Fibroblast of skin of scalp (primary cell): ENCODE measurements around the gene CDK5RAP3.
"Not testable (repeated sequence)": the region's sequence is repeated elsewhere in the genome, so short reads cannot be mapped to it uniquely, and the experiment has no call there.

Experiments used
- DNase-seq: peaks from one replicate; pipeline ENCODE4 v3.0.0-alpha.2; 2013

Gene CDK5RAP3

GRCh38 chr17:48001197-48001596 lies 30.3 kb downstream of the CDK5RAP3 start:
- no peak for DNase-seq

GRCh38 chr17:48001657-48002056 lies 30.7 kb downstream of the CDK5RAP3 start:
- DNase-seq = not testable (repeated sequence)

GRCh38 chr17:48002266-48002915 lies 31.5 kb downstream of the CDK5RAP3 start:
- peak; percentile 84 for DNase-seq

- DNase-seq = peak; percentile 65
These were observed 32.1 kb downstream of the CDK5RAP3 start for GRCh38 chr17:48002916-48003416.

GRCh38 chr17:48003417-48004151 lies 32.7 kb downstream of the CDK5RAP3 start:
- DNase-seq = peak; percentile 70

GRCh38 chr17:48004983-48005382 lies 34.1 kb downstream of the CDK5RAP3 start:
- DNase-seq = no peak

- DNase-seq = no peak
These were observed 36.2 kb downstream of the CDK5RAP3 start for GRCh38 chr17:48006936-48007709.

GRCh38 chr17:48010193-48010592 lies 39.3 kb downstream of the CDK5RAP3 start:
- DNase-seq = no peak

GRCh38 chr17:48011405-48012150 lies 40.7 kb downstream of the CDK5RAP3 start:
- DNase-seq = peak; percentile 66

GRCh38 chr17:48012151-48012520 lies 41.2 kb downstream of the CDK5RAP3 start:
- peak; percentile 42 for DNase-seq

GRCh38 chr17:48012654-48013053 lies 41.7 kb downstream of the CDK5RAP3 start:
- no peak for DNase-seq

- DNase-seq = no peak
These were observed 43.1 kb downstream of the CDK5RAP3 start for GRCh38 chr17:48013876-48014594.

- no peak for DNase-seq
These were observed 43.7 kb downstream of the CDK5RAP3 start for GRCh38 chr17:48014595-48015111.

GRCh38 chr17:48016112-48016511 lies 45.2 kb downstream of the CDK5RAP3 start:
- no peak for DNase-seq

GRCh38 chr17:48017817-48018158 lies 46.9 kb downstream of the CDK5RAP3 start:
- DNase-seq = not testable (repeated sequence)

- no peak for DNase-seq
These were observed 51.0 kb downstream of the CDK5RAP3 start for GRCh38 chr17:48021934-48022333.

GRCh38 chr17:48022901-48023300 lies 52.0 kb downstream of the CDK5RAP3 start:
- DNase-seq = no peak

GRCh38 chr17:48023400-48024148 lies 52.7 kb downstream of the CDK5RAP3 start:
- DNase-seq = peak; percentile 75

- DNase-seq = peak; percentile 71
These were observed 53.5 kb downstream of the CDK5RAP3 start for GRCh38 chr17:48024149-48025039.
